C1 segment of cervical spinal cord (tissue), 14 donors: ENCODE data around the gene IMMP2L.
"Not testable (repeated sequence)": the region's sequence is repeated elsewhere in the genome, so short reads cannot be mapped to it uniquely, and the experiment has no call there.

Experiments used
- DNase-seq, 14 donors: peaks; one replicate each; lab custom pipeline; 2025; lab: John Stamatoyannopoulos, UW

IMMP2L gene

DNA sequence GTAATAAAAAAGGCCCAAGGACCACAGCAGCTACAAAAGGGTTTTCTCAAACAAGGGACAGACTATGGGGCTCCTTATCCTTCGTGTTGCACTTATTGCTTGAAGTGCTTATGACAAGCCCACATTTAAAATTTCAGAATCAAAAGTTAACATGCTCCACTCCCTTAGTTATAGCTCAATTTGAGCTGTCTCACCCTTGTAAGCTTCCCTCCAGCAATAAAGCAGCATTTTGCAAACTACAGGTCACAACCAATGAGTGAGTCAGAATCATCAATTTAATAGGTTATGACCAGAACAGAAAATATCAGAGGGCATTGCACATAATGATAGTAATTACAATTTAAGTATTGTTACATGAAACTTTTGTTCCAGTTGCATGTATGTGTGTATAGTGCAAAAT, 53.0 kb downstream of the IMMP2L start:
- DNase-seq: no peak

DNA sequence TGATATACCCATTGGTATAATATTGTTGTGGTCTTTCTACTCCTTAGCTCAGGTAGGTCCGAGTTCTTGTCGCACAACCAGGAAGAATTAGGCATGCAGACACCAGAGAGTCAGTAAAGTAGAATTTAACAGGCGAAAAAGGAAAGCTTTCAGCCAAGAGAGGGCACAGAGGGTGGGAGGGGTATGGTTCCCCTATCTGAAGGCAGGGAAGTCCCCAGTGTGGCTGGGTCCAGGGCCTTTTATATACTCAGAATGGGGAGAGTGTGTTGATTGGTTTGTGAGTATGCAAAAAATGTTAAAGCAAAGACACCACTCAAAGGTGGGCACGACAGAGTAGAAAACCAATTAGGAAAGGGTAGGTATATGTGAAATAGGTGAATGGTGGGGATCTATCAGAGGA, 53.9 kb downstream of the IMMP2L start:
- DNase-seq: no peak

DNA sequence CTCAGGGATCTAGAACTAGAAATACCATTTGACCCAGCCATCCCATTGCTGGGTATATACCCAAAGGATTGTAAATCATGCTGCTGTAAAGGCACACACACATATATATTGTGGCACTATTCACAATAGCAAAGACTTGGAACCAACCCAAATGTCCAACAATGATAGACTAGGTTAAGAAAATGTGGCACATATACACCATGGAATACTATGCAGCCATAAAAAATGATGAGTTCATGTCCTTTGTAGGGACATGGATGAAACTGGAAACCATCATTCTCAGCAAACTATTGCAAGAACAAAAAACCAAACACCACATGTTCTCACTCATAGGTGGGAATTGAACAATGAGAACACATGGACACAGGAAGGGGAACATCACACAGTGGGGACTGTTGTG, 56.9 kb downstream of the IMMP2L start:
- not testable (repeated sequence) for DNase-seq

DNA sequence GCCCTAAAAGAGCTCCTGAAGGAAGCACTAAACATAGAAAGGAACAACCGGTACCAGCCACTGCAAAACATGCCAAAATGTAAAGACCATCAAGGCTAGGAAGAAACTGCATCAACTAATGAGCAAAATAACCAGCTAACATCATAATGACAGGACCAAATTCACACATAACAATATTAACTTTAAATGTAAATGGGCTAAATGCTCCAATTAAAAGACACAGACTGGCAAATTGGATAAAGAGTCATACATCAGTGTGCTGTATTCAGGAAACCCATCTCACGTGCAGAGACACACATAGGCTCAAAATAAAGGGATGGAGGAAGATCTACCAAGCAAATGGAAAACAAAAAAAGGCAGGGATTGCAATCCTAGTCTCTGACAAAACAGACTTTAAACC, 60.5 kb downstream of the IMMP2L start:
- DNase-seq: not testable (repeated sequence)

DNA sequence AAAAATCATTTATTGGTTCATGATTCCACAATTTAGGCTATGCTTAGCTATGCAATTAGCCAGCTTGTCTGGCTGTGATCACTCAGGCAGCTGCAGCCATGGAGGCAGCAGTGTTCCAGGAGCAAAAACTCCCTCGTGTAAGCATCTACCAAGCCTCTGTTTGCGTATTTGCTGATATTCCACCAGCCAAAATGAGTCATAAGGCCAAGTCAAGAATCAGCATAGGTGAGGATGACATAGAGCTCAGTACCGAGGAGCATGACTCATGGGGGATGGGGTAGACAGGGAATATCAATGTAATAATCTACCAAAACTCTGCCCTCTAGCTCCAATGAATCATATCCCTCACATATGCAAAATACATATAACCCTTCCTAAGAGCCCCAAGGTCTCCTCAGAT, 63.3 kb downstream of the IMMP2L start:
- DNase-seq: no peak

DNA sequence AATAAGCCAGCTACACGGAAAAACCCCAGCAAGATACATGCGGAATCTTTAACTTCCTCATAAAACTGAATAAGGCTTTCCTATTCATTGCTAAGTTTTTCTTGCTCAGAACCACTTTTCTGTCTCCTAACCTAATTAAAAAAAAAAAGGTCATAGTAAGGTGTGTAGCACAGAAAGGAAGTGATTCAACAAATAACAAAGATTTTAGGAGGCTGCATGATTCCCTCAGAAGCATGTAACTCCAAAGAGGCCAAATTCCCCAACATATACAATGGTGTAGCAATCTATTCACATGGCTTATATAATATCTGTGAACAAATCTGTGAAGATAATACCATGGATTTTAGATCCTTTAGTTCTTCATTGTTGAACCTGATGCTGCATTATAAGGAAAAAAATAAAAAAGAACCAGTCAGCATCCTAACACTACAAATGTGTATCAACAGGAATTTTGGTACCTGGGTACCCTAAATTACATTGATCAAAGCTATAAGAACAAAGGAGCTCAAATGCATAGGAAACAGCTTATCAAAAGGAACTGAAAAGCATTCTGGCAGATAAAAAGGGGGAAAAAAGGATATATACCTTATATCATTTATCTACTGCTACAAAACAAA, 63.8 kb downstream of the IMMP2L start:
- no peak for DNase-seq

DNA sequence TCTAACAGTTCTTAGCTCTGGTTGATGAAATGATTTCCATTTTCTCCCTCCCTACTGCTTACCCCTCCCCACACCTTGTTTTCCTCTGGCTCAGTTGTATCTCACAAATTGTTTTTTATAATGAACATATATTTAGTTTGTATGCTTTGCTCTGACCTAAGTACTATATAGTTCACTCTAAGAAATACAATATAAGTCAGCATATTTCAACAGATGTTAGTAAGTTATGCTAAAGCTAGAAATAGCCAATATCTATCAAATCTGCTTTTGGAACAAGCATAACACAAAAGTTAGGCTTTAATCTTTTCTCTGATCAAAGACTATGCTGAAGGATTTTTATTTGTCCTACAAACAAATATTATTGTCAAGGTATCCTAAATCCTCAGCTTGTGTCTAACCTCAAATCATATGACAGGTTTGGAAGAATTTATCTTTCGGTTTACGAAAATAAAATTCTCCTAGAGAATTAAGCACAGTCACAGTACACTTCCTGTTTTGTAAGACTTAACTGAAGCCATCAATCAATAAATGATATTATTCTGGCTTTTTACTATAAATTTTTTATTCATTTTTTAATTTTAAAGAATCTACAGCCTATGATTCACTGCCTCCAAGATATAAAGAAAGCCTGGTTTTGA, 67.0 kb downstream of the IMMP2L start:
- DNase-seq: no peak

DNA sequence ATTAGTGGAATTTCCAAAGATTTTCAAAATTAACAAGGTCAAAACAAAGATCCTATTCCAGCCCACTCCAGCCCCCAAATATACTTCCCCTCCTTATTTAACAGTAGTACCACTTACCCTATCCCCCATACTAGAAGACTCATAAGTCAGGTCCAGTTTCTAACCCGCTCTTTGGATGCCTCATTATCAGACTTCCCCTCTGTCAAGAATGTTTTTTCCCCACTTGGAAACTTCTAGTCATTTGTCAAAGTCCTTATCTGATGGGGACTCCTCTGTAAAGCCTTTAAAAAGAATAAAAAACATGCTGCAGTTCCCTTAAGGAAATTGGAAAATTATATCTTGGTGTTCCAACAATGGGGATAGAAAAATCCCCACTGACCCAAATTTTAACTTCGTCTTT, 70.1 kb downstream of the IMMP2L start:
- DNase-seq: no peak

DNA sequence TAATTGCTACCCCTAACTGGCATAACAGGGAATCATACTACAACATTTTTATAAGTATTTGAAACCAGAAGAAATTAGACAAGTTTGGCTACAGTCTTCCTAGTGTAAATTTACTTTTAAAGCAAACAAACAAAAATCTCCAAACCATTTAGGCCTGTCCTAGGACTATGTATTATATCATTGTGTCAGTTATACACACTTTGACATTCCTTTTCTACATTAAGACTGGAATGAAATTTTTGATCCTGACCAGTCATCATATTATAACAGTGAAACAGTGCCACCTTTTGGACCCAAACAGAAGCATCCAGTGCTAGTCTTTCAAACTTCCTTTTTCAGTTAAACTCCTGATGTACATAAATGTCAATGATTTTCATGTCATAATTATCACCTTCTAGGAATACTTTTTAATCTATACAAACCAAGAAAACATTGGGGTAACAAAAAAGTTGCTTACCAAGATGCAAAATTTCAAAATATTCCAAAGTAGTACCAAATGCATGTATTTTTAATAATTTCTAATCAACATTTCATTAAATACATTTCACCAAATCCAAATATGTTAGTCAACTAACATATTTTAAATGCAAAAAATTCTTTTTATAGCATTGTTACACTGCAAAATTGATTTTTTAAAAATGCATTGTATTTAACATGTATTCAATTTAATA, 75.7 kb downstream of the IMMP2L start:
- peak in 1 of 14 donors; percentile 15 for DNase-seq

DNA sequence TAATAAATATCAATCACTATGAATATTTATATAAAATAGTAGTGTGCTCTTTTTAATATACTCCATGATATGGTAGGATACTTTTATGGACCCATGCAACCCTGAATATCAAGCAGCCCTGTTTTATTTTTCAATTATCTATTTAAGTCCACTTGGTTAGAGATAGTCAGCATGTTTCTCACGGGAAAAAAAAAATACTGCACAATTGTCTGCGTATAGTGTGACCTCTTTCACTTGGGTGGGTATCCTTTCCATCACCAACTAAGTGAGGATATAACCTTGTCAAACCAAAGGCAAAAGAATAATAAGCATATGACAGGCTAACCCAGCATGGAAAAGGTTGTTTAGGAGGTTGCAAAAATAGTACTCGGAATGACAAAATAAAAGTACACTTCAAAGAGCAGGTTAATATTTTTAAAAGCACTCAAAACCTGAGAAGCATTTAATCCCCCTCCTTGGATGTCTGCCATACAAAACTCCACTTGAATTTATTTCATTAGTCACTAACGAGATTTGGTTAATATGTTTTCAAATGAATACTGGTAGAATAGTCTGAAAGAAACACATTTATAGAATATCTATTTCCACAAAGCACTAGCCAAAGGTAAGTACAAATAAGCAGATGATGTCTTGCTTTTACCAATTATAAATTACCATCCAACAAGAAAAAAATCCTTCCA, 76.5 kb downstream of the IMMP2L start:
- DNase-seq: no peak

DNA sequence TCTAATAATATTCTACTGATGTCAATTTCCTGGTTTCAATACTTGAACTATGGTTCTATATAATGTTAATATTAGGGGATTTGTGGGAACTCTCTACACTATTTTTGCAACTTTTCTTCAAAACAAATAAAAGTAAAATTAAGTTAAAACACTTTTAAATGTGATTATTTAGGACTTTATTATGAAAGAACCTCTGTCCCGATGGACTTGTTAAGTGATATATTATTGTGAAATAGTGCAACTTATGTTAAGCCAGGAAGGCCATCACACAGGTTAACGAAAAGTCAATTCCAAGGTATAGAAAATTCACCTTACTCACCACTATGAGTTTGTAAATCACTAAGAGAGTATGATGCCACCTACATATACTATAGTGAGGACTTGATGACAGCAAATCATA, 79.2 kb downstream of the IMMP2L start:
- DNase-seq: no peak

DNA sequence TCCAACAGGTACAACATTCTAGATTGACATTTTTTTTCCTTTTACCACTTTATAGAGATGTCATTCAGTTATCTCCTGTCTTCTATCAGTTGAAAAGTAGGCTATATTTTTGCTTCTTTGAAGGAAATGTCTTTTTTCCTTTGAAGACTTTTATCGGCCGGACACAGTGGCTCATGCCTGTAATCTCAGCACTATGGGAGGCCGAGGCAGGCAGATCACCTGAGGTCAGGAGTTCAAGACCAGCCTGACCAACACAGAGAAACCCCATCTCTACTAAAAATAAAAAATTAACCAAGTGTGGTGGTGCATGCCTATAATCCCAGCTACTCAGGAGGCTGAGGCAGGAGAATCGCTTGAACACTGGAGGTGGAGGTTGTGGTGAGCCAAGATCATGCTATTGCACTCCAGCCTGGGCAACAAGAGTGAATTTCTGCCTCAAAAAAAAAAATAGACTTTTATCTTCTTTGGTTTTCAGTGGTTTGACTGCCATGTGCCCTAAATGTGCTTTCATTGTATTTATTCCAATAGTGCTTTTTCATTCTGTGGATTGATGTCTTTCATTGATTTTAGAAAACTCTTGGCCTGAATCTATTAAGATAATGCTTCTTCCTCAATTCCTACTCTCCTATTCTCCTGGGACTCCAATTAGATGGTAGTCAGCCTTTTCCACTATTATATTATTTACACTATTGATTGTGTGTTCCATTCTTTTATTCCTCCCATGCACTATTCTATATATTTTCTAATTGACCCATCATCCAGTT, 84.6 kb downstream of the IMMP2L start:
- no peak for DNase-seq

DNA sequence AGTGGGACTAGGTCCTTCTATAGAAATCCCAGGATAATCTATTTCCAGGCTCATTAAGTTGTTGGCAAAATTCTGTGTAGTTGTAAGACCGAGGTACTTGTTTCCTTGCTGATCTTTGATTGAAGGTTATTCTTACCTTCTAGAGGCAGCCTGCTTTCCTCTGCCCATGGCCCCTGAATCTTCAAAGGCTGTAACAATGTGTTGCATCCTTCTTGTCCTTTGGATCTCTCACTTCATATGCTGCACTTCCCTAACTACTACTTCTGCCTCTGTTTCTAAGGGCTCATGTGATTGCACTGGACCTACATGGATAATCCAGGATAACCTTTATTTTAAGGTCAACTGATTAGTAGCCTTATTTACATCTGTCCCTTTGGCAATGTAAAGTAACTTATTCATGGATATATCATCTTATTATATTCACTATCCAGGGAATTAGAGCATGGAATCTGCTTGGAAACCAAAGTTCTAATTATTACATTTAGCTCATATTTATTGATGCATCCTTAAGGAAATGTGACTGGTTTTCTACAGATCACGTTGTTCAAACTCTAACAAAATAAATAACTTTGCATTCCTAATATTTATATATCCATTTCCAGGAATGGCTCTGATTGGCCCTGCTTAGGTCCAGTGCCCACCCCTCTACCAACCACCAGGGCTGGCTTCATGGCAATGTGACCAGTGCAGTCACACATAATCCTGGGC, 85.6 kb downstream of the IMMP2L start:
- no peak for DNase-seq

DNA sequence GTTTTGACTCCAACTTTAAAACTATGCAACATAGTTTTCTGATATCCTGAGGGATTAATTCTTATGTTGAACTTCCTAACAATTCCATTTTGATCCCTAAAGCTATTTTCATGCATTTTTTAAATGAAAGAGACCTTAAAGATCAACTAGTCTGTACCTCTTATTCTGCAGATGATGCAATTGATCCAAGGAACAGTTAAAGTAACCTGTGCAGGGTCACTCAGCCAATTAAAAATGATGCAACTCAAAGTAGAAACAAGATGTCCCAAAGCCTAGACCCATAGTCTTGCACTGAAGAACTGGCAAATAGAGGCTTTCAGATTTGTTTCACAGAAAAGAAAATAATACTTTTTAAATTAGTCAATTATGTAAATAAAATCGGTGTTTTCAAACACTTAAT, 86.3 kb downstream of the IMMP2L start:
- DNase-seq: no peak

DNA sequence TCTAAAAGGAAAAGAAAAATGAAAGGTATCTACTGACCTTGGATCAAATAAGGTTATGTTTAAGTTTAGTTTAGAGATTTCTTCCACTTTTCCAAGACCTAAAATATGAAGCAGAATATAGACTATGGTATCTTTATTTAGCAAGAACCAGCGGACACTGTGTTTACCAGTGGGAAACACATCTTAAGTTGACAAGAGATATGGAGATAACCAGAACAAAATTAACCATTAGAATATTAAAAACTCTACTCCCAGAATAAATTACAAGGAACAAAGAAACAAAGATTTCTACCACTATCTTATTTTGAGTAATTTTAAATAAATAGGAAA, 86.9 kb downstream of the IMMP2L start:
- no peak for DNase-seq

DNA sequence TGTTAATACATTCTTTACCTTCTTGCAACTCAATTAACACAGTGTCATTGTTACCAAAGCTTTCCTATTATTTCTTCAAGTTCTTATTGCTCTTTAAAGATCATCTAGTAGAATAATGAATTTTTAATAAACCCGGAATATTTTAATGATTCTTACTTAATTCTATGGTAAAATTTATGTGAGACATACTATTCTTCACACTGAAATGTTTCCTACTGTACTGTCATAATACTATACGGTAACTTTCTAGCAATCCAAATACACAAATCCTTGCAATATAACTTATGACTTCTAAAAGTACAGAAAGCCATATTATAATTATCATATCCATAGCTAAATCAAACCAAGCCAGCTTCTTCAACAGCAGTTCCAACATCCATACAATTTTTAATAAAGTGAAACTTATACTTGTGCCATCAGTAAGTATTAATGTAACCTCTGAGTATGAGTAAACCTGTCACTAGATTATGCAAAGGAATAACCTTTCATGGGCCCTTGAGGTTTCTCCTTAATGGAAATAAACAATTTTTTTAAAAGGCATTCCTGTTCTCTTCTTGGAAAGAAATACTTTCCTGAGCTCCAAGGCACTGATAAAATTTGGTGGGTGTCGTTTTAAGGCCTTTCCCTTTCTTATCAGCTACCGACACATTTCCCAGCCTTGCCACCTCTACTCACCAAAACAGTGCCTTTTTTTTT, 87.4 kb downstream of the IMMP2L start:
- no peak for DNase-seq

DNA sequence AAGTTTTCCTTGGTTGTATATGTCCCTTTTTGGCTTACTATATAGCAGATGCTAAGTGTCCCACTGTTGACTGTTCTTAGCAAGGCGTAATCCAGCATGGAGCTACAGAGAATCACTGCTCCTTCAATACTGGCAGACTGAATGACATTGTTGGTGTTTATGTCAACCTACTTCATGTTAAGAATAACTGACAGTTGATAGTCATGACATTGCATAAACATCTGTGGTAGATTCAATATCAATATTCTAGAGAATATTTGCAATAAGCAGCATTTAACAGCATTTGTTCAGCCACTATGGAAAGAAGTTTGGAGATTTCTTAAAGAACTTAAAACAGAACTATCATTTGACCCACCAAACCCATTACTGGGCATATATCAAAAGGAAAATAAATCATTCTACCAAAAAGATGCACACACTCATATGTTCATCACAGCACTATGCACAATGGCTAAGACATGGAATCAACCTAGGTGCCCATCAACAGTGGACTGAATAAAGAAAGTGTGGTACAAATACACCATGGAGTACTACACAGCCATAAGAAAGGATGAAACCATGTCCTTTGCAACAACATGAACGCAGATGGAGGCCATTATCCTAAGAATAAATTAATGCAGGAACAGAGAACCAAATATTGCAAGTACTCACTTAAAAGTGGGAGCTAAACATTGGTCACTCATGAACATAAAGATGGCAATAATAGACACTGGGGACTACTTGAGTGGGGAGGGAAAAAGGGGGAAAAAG, 88.7 kb downstream of the IMMP2L start:
- no peak for DNase-seq

DNA sequence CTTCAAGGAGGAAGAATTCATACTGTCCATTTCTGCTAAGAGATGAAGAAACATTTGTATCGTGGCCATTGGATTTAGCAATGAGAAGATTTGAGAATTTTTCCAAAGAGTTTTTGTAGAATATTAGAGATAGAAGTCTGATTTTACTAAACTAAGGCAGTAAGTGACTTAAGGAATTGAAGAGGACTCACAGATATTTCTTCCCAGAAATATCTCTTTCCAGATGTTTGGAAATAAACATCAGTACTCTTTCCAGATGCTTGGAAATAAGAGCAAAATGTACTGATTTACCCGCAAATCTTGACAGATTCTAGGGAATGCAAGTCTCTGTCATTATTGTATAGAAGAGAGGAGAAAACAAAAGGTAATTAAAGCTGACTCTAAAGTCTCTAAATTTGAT, 91.3 kb downstream of the IMMP2L start:
- DNase-seq: no peak

DNA sequence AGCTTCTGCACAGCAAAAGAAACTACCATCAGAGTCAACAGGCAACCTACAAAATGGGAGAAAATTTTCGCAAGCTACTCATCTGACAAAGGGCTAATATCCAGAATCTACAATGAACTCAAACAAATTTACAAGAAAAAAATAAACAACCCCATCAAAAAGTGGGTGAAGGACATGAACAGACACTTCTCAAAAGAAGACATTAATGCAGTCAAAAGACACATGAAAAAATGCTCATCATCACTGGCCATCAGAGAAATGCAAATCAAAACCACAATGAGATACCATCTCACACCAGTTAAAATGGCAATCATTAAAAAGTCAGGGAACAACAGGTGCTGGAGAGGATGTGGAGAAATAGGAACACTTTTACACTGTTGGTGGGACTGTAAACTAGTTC, 92.4 kb downstream of the IMMP2L start:
- not testable (repeated sequence) for DNase-seq

DNA sequence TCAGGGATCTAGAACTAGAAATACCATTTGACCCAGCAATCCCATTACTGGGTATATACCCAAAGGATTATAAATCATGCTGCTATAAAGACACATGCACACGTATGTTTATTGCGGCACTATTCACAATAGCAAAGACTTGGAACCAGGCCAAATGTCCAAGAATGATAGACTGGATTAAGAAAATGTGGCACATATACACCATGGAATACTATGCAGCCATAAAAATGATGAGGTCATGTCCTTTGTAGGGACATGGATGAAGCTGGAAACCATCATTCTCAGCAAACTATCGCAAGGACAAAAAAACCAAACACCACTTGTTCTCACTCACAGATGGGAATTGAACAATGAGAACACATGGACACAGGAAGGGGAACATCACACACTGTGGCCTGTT, 96.5 kb downstream of the IMMP2L start:
- not testable (repeated sequence) for DNase-seq
